HG02642 (cell line): ENCODE results near the gene JARID2.

Experiments used
- ATAC-seq: cut with Tn5 transposase; IDR thresholded peaks from one replicate; pipeline ENCODE4 v1.9.1; 2021; ENCODE audit warnings: mild to moderate bottlenecking; ENCODE audit not compliant: unreplicated experiment, poor library complexity

The JARID2 gene

GRCh38 chr6:15263780-15264374 lies 18.0 kb downstream of the JARID2 start:
- no peak for ATAC-seq

- ATAC-seq: no peak
Measured at GRCh38 chr6:15264412-15264811, 18.5 kb downstream of the JARID2 start.

DNA sequence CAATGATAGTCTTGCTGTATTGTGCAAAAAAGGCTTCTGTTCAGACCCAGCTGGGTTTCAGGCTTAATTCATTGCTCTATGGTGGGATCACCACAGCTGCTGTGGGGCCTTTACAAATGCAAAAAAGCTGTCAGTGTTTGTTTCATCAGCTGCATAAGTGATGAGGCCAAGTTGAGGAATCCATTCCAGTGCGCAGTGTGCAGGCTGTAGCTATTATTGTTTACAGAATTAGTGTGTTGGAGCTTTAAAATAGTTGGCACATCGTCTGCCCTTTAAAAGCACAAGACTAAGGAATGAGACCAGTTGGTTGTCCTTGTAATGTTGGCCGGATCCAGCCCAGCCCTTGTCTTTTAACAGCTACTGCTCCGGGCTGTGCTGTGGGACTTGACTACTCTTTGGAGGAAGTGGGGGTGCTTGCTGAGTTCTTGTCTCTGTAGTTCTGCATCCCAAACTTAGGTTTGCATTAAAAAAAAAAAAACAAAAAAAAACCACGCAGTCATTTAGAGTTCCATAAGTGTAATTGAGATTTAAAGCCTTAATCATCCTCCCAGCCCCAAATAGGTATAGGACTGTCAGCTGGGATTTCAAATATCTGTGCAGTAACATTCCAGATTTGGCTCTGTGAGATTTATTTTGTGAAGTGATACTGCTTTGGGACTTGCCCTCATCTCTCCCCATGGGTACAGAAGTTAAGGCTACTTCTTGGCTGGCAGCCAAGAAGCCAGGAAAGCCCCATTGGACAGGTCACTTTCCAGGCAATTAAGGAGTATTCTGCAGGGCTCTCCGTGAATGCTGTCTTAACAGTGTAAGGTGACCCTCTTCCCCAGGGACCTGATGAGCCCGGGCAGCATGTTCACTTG lies 19.3 kb downstream of the JARID2 start:
- no peak for ATAC-seq

DNA sequence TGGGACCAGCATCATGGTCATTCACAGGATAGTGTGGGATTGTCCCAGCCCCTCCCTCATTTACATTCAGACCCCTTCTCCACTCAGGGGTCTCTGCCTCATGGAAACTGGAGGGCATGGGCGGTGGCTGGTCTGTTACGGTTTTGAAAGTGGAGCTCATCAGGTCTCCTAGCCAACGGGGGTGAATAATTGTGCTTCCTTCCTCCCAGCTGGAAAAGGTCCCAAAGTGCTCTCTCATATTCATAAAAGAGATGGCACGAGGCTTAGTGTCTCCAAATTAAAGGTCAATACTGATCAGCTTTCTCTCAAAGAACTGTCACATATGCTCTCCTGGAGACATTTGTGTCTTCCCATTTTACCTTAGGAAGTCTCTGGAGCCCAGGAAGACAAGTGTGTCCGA lies 19.9 kb downstream of the JARID2 start:
- ATAC-seq: no peak

- ATAC-seq: no peak
Measured at GRCh38 chr6:15266423-15266996, 20.6 kb downstream of the JARID2 start.

GRCh38 chr6:15267221-15267620 lies 21.4 kb downstream of the JARID2 start:
- ATAC-seq: no peak

- no peak for ATAC-seq
Measured at GRCh38 chr6:15268137-15268908, 22.5 kb downstream of the JARID2 start.

- ATAC-seq: no peak
Measured at GRCh38 chr6:15269011-15269410, 23.1 kb downstream of the JARID2 start.

GRCh38 chr6:15269619-15270018 lies 23.8 kb downstream of the JARID2 start:
- ATAC-seq: no peak

- no peak for ATAC-seq
Measured at GRCh38 chr6:15270402-15270801, 24.5 kb downstream of the JARID2 start.

- ATAC-seq: no peak
Measured at GRCh38 chr6:15272562-15272961, 26.7 kb downstream of the JARID2 start.

DNA sequence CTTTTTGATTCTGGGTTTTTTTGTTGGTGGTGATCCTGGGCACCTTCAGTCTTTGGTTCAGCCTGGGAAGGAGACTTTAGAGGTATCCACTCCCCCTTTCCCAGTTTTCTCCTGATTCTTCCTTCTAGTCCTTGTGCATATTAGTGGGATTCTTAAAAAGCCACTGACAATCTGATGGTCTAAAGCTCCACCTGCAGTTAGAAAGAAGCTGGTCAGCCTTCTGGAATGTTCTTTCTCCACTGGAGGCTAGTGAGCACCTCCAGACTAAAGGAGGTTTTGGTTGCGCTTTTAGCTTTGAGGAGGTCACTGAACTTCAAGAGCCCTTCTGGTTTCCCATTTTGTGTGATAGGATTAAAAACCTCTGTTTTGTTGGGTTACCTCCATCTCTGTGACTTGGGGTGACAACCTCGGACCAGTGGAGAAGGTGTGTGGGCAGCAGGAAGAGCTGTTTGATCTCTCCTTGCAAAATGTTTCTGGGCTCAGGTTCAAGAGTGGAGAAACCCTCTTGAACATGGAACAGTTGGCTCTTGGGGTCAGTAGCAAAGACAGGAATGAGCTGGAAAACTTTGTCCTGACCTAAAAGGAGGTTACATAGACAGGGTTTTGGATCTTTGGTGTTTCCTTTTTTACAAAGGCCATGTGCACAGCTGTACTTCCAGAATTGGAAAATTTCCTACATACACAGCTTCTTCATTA lies 29.0 kb downstream of the JARID2 start:
- no peak for ATAC-seq

GRCh38 chr6:15276036-15276985 lies 30.4 kb downstream of the JARID2 start:
- no peak for ATAC-seq

- no peak for ATAC-seq
Measured at GRCh38 chr6:15279047-15279661, 33.3 kb downstream of the JARID2 start.

- ATAC-seq: no peak
Measured at GRCh38 chr6:15280028-15280427, 34.2 kb downstream of the JARID2 start.

DNA sequence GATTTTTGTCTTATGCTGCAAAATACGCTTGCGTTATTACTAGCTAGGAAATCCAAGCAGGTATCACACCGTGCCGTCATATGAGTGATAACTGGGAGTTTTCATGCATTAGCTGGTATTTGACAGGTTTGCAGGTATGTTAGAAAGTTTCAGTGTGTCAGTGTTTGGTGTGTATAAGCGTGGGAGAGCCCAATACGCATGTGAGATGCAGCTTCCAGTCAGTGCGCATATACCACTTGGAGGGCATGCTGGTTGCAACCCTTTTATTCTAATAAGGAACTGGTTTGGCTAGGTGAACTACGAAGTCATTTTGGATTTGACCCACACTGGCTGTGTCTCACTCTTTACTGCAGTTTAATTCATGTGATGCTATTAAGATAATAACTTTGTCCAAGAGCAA lies 35.1 kb downstream of the JARID2 start:
- no peak for ATAC-seq

- ATAC-seq: no peak
Measured at GRCh38 chr6:15282334-15282733, 36.5 kb downstream of the JARID2 start.

- no peak for ATAC-seq
Measured at GRCh38 chr6:15283986-15284361, 38.1 kb downstream of the JARID2 start.

GRCh38 chr6:15284743-15285142 lies 38.9 kb downstream of the JARID2 start:
- no peak for ATAC-seq
